H1 (cell line): ENCODE results near the gene MICALL1. TPM values are rescaled to one million over a fixed set of nuclear protein-coding genes. Genes with fewer than 3 reads are reported as not detected.

ENCODE experiments used
- CTCF ChIA-PET: fragments of 300-600 bp; sonication (Branson Sonifier 250); formaldehyde crosslinking; loops from one replicate; lab custom pipeline; 2021; ENCODE audit not compliant: partially characterized antibody; lab: Charles Lee
- POLR2A ChIA-PET: fragments of 300-600 bp; sonication (Branson Sonifier 250); formaldehyde crosslinking; loops from one replicate; lab custom pipeline; 2021; ENCODE audit warnings: inconsistent platforms; ENCODE audit not compliant: partially characterized antibody; lab: Charles Lee
- DNase-seq, 2 experiments: peaks; one replicate each; pipeline versions ENCODE4 v3.0.0 to v3.0.0-alpha.2; 2010 to 2022; ENCODE audit warnings: low spot score in 2 of 2, low read depth in 1 of 2, mixed read lengths in 1 of 2
- FAIRE-seq: peaks from 2 replicates; lab custom pipeline; 2011; peaks lifted over from hg19 to GRCh38; lab: Jason Lieb, UNC
- H2AFZ ChIP-seq: 2 replicates; pipeline ENCODE4 v1.8.1; 2012; ENCODE audit warnings: low read length, inconsistent platforms
- H2AK5ac ChIP-seq: 2 replicates; pipeline ENCODE4 v1.6.1; 2013; ENCODE audit warnings: low read depth, low read length
- H2BK120ac ChIP-seq: replicated peaks from 2 replicates; pipeline ENCODE3; 2013; ENCODE audit warnings: low read depth, low read length, inconsistent platforms
- H2BK12ac ChIP-seq: 2 replicates; pipeline ENCODE4 v1.6.1; 2013; ENCODE audit warnings: low read depth, low read length
- H2BK15ac ChIP-seq: 2 replicates; pipeline ENCODE4 v1.6.1; 2013; ENCODE audit warnings: low read length
- H2BK20ac ChIP-seq: 2 replicates; pipeline ENCODE4 v1.6.1; 2013; ENCODE audit warnings: low read length
- H2BK5ac ChIP-seq: 2 replicates; pipeline ENCODE4 v1.6.1; 2013; ENCODE audit warnings: low read depth, low read length
- H3K14ac ChIP-seq: 2 replicates; pipeline ENCODE4 v1.6.1; 2013; ENCODE audit warnings: inconsistent platforms; ENCODE audit not compliant: insufficient read length
- H3K18ac ChIP-seq: 2 replicates; pipeline ENCODE4 v1.6.1; 2013; ENCODE audit warnings: low read length; ENCODE audit errors: extremely low read depth
- H3K23ac ChIP-seq: 2 replicates; pipeline ENCODE4 v1.6.1; 2013; ENCODE audit warnings: inconsistent platforms; ENCODE audit not compliant: insufficient read length
- H3K23me2 ChIP-seq: 2 replicates; pipeline ENCODE4 v1.6.1; 2013; ENCODE audit warnings: low read depth, low read length
- H3K27ac ChIP-seq: 2 replicates; pipeline ENCODE4 v1.6.1; 2011; ENCODE audit warnings: low read depth, low read length, inconsistent platforms
- H3K27me3 ChIP-seq, 4 experiments: replicated peaks in 1 of 4; 1 replicate in 1 of 4; 2 replicates in 3 of 4; pipeline versions ENCODE4 v1.6.1 to v1.8.1; 2011 to 2013; ENCODE audit warnings: low read length in 3 of 4, mild to moderate bottlenecking in 3 of 4, inconsistent platforms in 2 of 4, mixed read lengths in 2 of 4, moderate library complexity in 1 of 4; ENCODE audit not compliant: control insufficient read depth in 3 of 4, insufficient read depth in 3 of 4; ENCODE audit errors: extremely low read depth in 1 of 4
- H3K36me3 ChIP-seq, 4 experiments: 2 replicates each; pipeline versions ENCODE4 v1.6.1 to v1.8.1; 2011 to 2013; ENCODE audit warnings: mild to moderate bottlenecking in 4 of 4, low read length in 3 of 4, moderate library complexity in 2 of 4, control low read depth in 1 of 4, inconsistent platforms in 1 of 4; ENCODE audit not compliant: insufficient read depth in 4 of 4, control insufficient read depth in 2 of 4
- H3K4ac ChIP-seq: replicated peaks from 2 replicates; pipeline ENCODE3; 2013; ENCODE audit warnings: low read length, low read depth, mixed read lengths, inconsistent platforms; ENCODE audit not compliant: insufficient read length
- H3K4me1 ChIP-seq, 4 experiments: replicated peaks in 1 of 4; 1 replicate in 1 of 4; 2 replicates in 3 of 4; pipeline versions ENCODE4 v1.6.1 to v1.8.1; 2011 to 2013; ENCODE audit warnings: low read length in 3 of 4, inconsistent platforms in 2 of 4, mixed read lengths in 1 of 4; ENCODE audit not compliant: insufficient read depth in 4 of 4, control insufficient read depth in 3 of 4
- H3K4me2 ChIP-seq, 2 experiments: 2 replicates each; pipeline versions ENCODE4 v1.6.1 to v1.8.1; 2011 to 2013; ENCODE audit warnings: low read depth in 2 of 2, low read length in 2 of 2, control low read depth in 1 of 2, inconsistent platforms in 1 of 2, mild to moderate bottlenecking in 1 of 2; ENCODE audit not compliant: insufficient read depth in 1 of 2
- H3K4me3 ChIP-seq, 4 experiments: fragments of 200-600, 300-600 bp in 1 of 4; sonication (generic), shearing (Covaris generic), sonication (Bioruptor Twin) in 1 of 4; 2 replicates each; pipeline versions ENCODE4 v1.5.1 to v1.8.1; 2011 to 2016; ENCODE audit warnings: low read length in 4 of 4, low read depth in 3 of 4, control low read depth in 2 of 4, inconsistent platforms in 2 of 4, mild to moderate bottlenecking in 2 of 4, mixed read lengths in 1 of 4, moderate library complexity in 1 of 4; ENCODE audit not compliant: insufficient read depth in 2 of 4; ENCODE audit errors: extremely low read depth in 1 of 4
- H3K56ac ChIP-seq: replicated peaks from 2 replicates; pipeline ENCODE3; 2013; ENCODE audit warnings: low read depth, mild to moderate bottlenecking, mixed read lengths, low read length, inconsistent platforms; ENCODE audit not compliant: insufficient read length
- H3K79me1 ChIP-seq: 2 replicates; pipeline ENCODE4 v1.6.1; 2013; ENCODE audit warnings: low read depth, low read length, control low read depth
- H3K79me2 ChIP-seq, 2 experiments: 2 replicates each; pipeline versions ENCODE4 v1.6.1 to v1.8.1; 2012 to 2013; ENCODE audit warnings: low read length in 2 of 2, mild to moderate bottlenecking in 2 of 2, inconsistent platforms in 1 of 2; ENCODE audit not compliant: insufficient read depth in 2 of 2, control insufficient read depth in 1 of 2
- H3K9ac ChIP-seq, 4 experiments: replicated peaks in 1 of 4; 1 replicate in 1 of 4; 2 replicates in 3 of 4; pipeline versions ENCODE4 v1.6.1 to v1.8.1; 2011 to 2013; ENCODE audit warnings: low read depth in 3 of 4, low read length in 3 of 4, control low read depth in 2 of 4, mild to moderate bottlenecking in 2 of 4, moderate library complexity in 2 of 4, inconsistent platforms in 1 of 4; ENCODE audit errors: extremely low read depth in 1 of 4
- H3K9me3 ChIP-seq, 2 experiments: 2 replicates each; pipeline versions ENCODE4 v1.6.1 to v1.8.1; 2012 to 2013; ENCODE audit warnings: mild to moderate bottlenecking in 2 of 2, moderate library complexity in 2 of 2, control low read depth in 1 of 2, inconsistent platforms in 1 of 2, low read depth in 1 of 2, low read length in 1 of 2, mixed read lengths in 1 of 2; ENCODE audit not compliant: insufficient read depth in 2 of 2
- H4K20me1 ChIP-seq, 2 experiments: replicated peaks in 1 of 2; 2 replicates each; pipeline versions ENCODE3 to v1.8.1; 2011 to 2013; ENCODE audit warnings: inconsistent platforms in 2 of 2, low read length in 2 of 2, mild to moderate bottlenecking in 1 of 2; ENCODE audit not compliant: insufficient read depth in 2 of 2, control insufficient read depth in 1 of 2
- H4K5ac ChIP-seq: 2 replicates; pipeline ENCODE4 v1.6.1; 2013; ENCODE audit warnings: low read length, low read depth, mixed read lengths, inconsistent platforms; ENCODE audit not compliant: insufficient read length
- H4K8ac ChIP-seq: 2 replicates; pipeline ENCODE4 v1.8.0; 2013; ENCODE audit warnings: mild to moderate bottlenecking, moderate library complexity, low read length, inconsistent platforms; ENCODE audit not compliant: insufficient read depth; ENCODE audit errors: extremely low read depth
- H4K91ac ChIP-seq: replicated peaks from 2 replicates; pipeline ENCODE3; 2013; ENCODE audit warnings: low read length, mixed read lengths, inconsistent platforms; ENCODE audit not compliant: insufficient read length
- RFX5 ChIP-seq: IDR thresholded peaks from 2 replicates; pipeline ENCODE4 v1.6.1; 2011; ENCODE audit warnings: low read depth, low read length, improper control_type of control experiment, borderline replicate concordance
- SP1 ChIP-seq: IDR thresholded peaks from 2 replicates; pipeline ENCODE4 v1.6.1; 2011; ENCODE audit warnings: low read depth, low read length
- ZNF274 ChIP-seq: IDR thresholded peaks from 2 replicates; pipeline ENCODE4 v1.7.0; 2012; ENCODE audit warnings: low read length, borderline replicate concordance; ENCODE audit errors: extremely low read depth
- WGBS, 2 experiments: shearing (Covaris generic) in 1 of 2; methylation state at CpG; one replicate each; pipeline versions ENCODE4 v1.1.6 to v1.1.7; 2013 to 2015; ENCODE audit warnings: low lambda C conversion rate in 2 of 2, mixed read lengths in 2 of 2, inconsistent platforms in 1 of 2, low coverage in 1 of 2, missing lambda C conversion rate in 1 of 2; ENCODE audit not compliant: insufficient replicate concordance in 2 of 2, insufficient coverage in 1 of 2, insufficient read length in 1 of 2; ENCODE audit errors: extremely low coverage in 1 of 2, missing lambda C conversion rate in 1 of 2; 5-methylcytosine and 5-hydroxymethylcytosine counted together
- polyA plus RNA-seq, 7 experiments: library from polyadenylated mRNA; depleted of rRNA in 3 of 7; stranded (reverse) in 5 of 7; unstranded in 2 of 7; fragments of >200 nt in 5 of 7; fragments of 200-250 nt in 2 of 7; gene quantifications; 1 replicate in 5 of 7; 2 replicates in 1 of 7; 4 replicates in 1 of 7; pipeline versions ENCODE4 v1.2.1 to v1.2.3, GENCODE V29; 2011 to 2013; ENCODE audit warnings: missing spikeins in 2 of 7, mixed read lengths in 2 of 7
- total RNA-seq: library from RNA; stranded (reverse); fragmentation: NEBNext Ultra II Directional; extraction: Animal tissue kit (Norgen Biotek cat#: 25700); gene quantifications from 2 replicates; pipeline ENCODE4 v1.2.1, GENCODE V29; 2021

Gene MICALL1
- total and polyA plus RNA-seq, 2 of the 8 experiments (the other 6 are each of a cell fraction or from before 2014, with no cell fraction given): 17.7 to 32.1 TPM

DNA sequence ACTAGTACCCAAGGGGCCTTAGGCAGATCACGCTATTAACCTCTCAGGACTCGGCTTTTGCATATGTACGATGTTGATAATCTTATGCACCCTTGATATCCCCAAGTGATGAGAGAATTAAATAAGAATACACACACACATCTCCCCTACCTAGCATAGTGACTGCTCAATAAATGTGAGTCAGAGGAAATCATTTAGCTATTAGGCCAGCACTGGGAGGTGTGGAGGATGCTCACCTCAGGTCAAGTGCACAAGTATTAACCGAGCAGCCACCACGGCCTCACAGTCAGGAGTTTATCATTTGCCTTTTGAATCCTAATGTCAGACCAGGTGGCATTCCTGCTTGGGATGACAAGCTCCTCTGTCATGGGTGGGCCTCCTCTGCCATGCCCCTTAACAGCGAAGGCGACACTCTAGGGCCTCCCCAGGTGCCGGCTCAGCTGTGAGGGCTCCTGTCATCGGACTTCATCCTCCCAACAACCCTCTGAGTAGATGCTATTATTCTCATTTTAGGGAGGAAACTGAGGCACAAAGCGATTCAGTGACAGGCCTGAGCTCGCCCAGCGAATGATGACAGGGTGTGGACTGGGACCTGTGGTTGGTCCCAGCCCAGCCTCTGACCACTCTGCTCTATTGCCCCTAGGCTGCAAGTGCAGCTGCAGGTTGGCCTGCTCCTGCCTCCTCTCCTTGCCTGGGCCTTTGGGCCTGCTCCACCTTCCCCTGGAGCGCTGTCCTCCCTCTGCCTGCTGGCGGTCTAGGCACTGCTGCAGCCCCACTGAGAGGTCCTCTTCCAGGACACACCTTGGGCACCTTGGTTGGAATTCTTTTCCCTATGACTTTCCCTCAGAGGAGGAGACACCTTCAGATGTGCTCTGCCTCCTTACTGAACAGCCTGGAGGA is 83.3 kb downstream of the MICALL1 start:
- 0 out of 2 replicates have a peak overlapping the region, but pooled peaks have one; percentile 24 for H2AK5ac ChIP-seq
- DNase-seq: no peak
- H2AFZ ChIP-seq: no peak overlapping the region
- no peak overlapping the region for H3K18ac ChIP-seq
- no peaks in the 10 kb centered on the region; a peak in 1 of 8 replicates for H3K36me3 ChIP-seq
- H3K9me3 ChIP-seq: no peaks in the 10 kb centered on the region
- 86% methylated on average over 14 of the region's 14 CpGs; no CpG with 5 or more reads in 1 of the 2 experiments for WGBS, 2 experiments
- peaks cover 0 to 14% (median 7%) of the 10 kb centered on the region in 4 experiments; a peak in 6 of 7 replicates for H3K4me1 ChIP-seq
- no peak overlapping the region for H2BK5ac ChIP-seq
- no peak overlapping the region for H3K4ac ChIP-seq
- H3K79me1 ChIP-seq: no peaks in the 10 kb centered on the region
- no peak overlapping the region for H2BK15ac ChIP-seq
- no peak overlapping the region for H3K56ac ChIP-seq
- no peak overlapping the region for H2BK20ac ChIP-seq
- H2BK120ac ChIP-seq: no peak overlapping the region
- H3K14ac ChIP-seq: no peak overlapping the region
- no peaks in the 10 kb centered on the region for H4K20me1 ChIP-seq
- H3K9ac ChIP-seq: no peak overlapping the region
- no peak overlapping the region for H4K91ac ChIP-seq
- no peak overlapping the region for H2BK12ac ChIP-seq
- no peaks in the 10 kb centered on the region for H3K23me2 ChIP-seq
- H3K79me2 ChIP-seq: no peaks in the 10 kb centered on the region
- H4K5ac ChIP-seq: no peak overlapping the region
- no peak for FAIRE-seq
- no peak overlapping the region for H3K4me3 ChIP-seq
- POLR2A ChIA-PET: interaction anchor here (0.9 to 1.7 kb wide), 2 partner anchors 18 to 20 kb away, joined by 3 to 6 read pairs; no protein-coding TSS in a partner anchor
- no peak overlapping the region for H3K27ac ChIP-seq
- CTCF ChIA-PET: interaction anchor here (0.6 to 3.5 kb wide), 8 partner anchors 8 to 144 kb away, joined by 3 to 17 read pairs (median 4); no protein-coding TSS in a partner anchor
- no peak overlapping the region for H3K4me2 ChIP-seq
- no peak for TF ChIP-seq SP1
- TF ChIP-seq ZNF274: no peak
- peak; percentile 43; the same call in 1 of the 2 replicates for TF ChIP-seq RFX5
- H3K23ac ChIP-seq: no peak overlapping the region
- H4K8ac ChIP-seq: peak overlapping the region; percentile 38; the same call in 1 of the 2 replicates
- H3K27me3 ChIP-seq: peaks cover 0 to 3% (median 0%) of the 10 kb centered on the region in 4 experiments; a peak in 3 of 7 replicates
